T follicular helper cell (primary cell): ENCODE results near the gene BUD23.

Source experiments
- DNase-seq: peaks from one replicate; pipeline ENCODE4 v3.0.0-alpha.2; 2020; ENCODE audit warnings: low read depth

Gene BUD23

GRCh38 chr7:73741600-73741999, 58.2 kb downstream of the BUD23 start:
- no peak for DNase-seq

GRCh38 chr7:73742338-73742752, 58.9 kb downstream of the BUD23 start:
- DNase-seq: no peak

- no peak for DNase-seq
These were observed 59.6 kb downstream of the BUD23 start for GRCh38 chr7:73742753-73743641.

GRCh38 chr7:73746378-73746777, 63.0 kb downstream of the BUD23 start:
- DNase-seq: no peak
